Activated CD4-positive, alpha-beta T cell treated with anti-CD3 and anti-CD28 coated beads, Interleukin-2, amount 50 U/mL, for 4 hours (primary cell): Measurements from ENCODE around the gene SSBP2.

Experiments
- DNase-seq, 2 experiments: peaks; one replicate each; pipeline ENCODE4 v3.0.0-alpha.2; 2020

The SSBP2 gene

DNA sequence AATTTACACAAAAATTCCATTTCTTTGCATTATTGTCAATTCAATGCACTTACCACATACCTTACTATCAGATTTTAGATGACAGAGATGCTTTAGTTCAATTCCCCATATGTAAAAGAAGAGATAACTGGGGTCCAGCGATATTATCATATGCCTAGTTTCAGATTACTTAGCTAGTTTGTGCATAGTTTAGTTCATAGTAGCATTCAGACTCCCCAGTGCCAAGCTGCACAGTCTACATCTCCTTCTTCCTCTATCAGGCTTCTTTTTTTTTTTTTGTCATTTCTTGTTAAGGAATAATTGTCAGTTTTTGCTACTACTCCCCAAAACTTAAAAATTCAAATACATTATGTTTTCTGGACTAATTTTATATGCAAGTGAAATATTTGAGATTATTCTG, 175.0 kb downstream of the SSBP2 start:
- no peak for DNase-seq

GRCh38 chr5:81572201-81572600, 178.7 kb downstream of the SSBP2 start:
- DNase-seq = no peak

DNA sequence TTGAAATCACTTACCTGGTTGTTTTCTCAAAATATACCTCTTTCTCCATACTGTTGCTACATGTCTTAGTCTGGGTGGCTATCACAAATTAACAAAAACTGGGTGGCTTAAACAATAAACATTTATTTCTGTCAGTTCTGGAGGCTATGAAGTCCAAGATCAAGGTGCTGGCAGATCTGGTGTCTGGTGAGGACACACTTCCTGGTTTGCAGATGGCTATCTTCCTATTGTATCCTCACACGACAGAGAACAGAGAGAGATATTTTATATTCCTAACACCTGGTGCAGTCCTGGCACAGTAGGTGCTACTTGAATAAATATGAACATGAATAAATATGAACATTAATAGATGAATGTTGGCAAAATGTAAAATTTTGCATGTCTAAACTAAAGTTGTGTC, 192.7 kb downstream of the SSBP2 start:
- DNase-seq = no peak

DNA sequence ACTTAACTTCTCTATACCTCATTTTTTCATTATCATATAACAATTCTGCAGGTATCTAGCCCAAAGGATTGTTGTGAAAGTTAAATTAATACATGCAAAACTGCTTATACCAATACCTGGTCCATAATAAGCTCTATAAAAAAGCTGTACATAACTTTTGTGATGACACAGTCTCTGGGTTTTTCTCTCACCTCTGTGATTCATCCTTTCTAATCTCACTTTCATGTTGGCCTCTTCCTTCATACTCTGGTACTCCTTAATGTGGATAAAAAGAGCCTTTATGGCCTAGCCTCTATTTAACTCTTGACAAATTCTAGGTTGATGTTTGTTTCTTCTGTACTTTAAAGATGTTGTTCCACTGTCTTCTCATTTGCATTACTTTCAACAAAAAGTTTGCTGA, 194.1 kb downstream of the SSBP2 start:
- no peak for DNase-seq

DNA sequence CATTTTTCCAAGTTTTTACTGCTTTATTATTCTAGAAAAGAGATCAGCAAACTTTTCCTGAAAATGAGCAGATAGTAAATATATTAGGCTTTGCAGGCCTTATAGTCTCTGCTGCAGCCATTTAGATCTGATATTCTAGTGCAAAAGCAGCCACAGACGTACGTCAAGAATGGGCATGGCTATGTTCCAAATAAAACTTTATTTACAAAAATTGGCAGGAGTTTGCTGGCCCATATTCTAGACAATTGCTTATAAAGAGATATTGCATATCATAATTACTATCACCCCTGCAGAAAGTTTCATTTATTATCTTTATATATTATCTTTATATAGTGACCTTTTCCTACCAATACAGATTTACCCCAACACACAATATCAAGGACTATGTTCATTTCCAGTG, 195.0 kb downstream of the SSBP2 start:
- no peak for DNase-seq

DNA sequence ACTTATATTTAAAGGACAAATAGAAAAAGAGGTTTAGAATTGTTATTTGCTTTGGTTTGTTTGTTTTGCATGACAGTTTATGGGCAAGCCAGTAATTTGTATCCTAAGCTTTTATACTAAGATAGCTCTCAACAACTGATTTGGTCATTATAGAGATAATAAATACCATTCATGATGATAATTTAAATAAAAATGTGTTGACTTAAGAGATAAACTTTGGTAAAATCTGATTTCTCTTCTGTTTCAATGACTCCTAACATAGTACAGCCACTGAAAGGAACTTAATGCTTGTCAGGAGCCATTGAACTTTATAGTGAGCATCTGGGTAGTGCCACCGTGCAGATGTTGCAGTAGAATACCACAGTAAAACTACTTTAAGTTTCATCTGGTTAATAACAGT, 196.2 kb downstream of the SSBP2 start:
- DNase-seq = no peak

- no peak for DNase-seq
Measured at GRCh38 chr5:81553567-81554212, 197.2 kb downstream of the SSBP2 start.

DNA sequence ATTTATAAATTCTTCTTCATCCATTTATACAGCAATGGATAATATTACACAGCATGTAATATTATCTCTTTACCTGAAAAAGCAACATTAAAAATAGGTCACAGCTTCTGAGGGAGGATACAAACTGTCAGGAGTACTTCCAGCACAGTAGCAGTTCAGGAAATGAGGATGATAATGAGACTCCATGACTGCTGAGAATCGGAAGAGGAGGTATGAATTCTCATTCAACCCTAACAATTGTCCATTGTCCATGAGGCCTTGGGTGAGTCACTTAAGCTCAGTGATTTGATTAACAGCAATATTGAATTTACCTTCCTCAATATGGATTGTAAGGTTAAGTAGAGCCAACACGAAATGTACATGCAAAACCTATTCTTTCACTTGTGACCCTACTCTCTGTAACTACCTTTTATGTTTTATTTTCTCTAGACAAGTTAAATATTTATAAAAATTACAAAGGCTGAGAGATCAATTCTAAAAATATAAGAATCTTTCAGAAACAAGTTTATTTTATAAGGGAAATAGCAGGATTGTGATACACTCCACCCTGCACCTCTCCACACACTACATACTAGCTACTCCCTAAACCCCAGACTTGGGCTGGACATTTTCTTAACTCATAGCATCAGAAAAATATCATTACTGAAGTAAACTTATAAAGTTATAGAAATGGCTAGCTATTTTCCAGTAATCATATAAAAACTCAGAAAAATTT, 197.9 kb downstream of the SSBP2 start:
- DNase-seq = no peak

DNA sequence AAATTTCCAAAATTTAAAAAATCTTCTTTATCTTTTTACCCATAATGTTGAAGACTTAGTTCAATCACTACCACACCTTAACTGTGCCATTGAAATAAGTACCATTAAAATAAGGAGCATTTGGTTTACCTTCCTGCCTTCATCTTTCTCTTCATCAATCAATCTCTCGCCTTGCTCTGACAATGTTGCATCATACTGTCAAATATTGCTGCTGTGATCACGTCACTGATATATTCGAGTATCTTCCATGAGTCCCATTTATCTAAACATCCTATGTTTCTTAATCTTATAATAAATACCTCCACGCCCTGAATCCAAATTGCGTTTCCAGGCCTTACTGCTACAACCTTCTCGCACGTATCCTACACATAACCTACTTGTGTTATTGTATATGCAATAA, 201.8 kb downstream of the SSBP2 start:
- no peak for DNase-seq

GRCh38 chr5:81547001-81547400, 203.9 kb downstream of the SSBP2 start:
- DNase-seq = no peak

DNA sequence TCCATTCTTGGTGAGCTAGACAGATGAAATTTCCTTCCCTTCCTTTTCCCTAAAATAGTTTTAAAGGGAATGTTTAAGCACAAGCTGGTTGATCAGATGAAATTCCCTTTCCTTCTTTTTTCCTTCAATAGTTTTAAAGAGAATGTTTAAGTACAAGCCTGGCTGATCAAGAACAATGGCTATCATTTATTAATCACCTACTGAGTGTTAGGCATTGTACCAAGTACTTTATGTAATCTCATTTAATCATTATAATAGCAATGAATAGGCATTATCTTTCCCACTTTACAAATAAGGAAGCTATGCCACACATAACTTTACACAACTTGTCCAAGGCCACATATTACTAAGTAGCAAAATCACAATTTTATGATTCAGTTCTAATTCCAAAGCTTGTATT, 205.0 kb downstream of the SSBP2 start:
- no peak for DNase-seq

GRCh38 chr5:81544351-81545018, 206.4 kb downstream of the SSBP2 start:
- no peak for DNase-seq

DNA sequence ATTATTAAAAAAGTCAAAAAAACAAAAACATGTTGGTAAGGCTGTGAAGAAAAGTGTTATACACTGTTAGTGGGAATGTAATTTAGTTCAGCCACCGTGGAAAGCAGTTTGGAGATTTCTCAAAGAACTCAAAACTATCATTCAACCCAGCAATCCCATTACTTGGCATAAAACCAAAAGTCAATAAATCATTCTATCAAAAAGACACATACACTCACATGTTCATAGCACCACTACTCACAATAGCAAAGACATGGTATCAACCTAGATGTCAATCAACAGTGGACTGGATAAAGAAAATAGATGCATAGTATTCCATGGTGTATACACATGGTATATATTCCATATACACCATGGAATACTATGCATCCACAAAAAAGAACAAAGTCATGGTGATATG, 208.7 kb downstream of the SSBP2 start:
- no peak for DNase-seq

GRCh38 chr5:81537905-81538547, 212.9 kb downstream of the SSBP2 start:
- no peak for DNase-seq

DNA sequence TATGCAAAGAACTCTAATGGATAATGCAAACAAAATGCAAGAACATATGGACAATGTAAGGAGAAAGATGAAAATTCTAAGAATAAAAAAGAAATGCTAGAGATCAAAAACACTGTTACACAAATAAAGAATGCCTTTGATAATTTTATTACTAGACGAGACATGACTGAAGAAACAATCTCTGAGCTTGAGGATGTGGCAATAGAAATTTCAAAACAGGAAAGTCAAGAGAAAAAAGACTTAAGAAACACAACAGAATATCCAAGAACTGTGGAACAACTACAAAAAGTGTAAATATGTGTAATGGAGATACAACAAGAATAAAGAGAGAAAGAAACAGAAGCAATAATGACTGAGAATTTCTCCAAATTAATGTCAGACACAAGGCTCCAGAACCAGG, 216.5 kb downstream of the SSBP2 start:
- DNase-seq = no peak

DNA sequence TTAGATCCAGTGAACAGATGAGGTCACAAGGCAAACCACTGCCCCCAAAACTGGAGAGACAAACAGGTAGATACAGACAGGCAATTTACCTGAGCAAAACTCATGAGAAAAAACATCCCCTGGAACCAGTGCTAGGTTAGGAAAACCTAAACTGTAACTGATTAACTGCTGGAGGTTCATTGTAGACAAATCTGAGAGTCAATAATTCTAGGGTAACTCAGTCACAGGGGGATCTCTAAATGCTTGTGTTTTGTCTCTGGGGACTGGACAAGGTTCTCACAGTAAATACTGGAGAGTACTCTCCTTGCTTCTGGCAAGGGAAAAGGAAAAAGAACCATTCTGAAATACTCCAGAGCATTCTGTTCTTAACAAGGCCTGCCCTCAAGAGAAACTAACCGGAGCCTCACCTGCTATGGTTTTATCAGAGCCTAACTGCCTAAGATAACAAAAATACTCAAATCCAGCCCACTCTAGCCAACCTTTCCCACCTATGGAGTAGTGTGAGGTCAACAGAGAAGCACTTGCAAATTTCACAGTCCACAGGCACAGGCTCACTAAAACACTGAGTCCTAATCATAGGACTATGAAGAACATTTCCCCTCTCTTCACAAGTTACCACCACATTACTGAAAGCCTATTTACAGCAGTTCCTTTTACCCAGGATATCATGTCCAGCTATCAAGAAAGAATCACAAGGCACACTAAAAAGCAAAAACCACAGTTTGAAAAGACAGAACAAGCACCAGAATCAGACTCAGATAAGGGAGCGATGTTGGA, 217.1 kb downstream of the SSBP2 start:
- no peak for DNase-seq

DNA sequence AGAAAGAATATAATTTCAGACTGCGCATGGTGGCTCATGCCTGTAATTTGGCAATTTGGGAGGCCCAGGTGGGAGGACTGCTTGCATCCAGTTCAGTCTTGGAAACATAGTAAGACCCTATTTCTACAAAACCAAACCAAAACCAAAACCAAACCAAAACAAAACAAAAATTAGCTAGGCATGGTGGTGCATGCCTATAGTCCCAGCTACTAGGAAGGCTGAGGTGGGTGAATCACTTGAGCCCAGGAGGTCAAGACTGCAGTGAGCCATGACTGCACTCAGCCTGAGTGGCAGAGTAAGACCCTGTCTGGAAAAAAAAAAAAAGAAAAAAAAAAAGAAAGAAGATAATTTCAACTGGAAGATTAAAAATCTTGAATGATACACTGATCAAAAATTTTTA, 220.0 kb downstream of the SSBP2 start:
- no peak for DNase-seq

GRCh38 chr5:81525690-81526089, 225.2 kb downstream of the SSBP2 start:
- no peak for DNase-seq

GRCh38 chr5:81524015-81524414, 226.9 kb downstream of the SSBP2 start:
- DNase-seq = no peak

GRCh38 chr5:81522571-81522970, 228.3 kb downstream of the SSBP2 start:
- DNase-seq = no peak

DNA sequence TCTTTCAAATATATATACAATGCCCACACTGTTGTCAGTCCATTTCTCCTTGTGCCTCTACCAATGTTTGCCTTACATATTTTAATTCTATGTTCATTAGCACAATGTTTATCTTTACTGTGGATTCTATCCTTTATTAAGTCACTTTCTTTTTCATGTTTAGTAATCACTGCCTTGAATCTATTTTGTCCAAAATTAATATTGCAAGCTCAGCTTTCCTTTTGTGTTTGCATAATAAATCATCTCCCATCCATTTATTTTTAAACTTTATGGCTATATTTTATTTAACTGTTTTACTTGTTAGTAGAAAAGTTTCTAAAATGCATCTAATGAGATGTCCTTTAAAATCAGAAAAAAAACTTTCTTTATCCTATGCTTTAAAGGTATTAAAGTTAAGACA, 230.1 kb downstream of the SSBP2 start:
- DNase-seq = no peak

DNA sequence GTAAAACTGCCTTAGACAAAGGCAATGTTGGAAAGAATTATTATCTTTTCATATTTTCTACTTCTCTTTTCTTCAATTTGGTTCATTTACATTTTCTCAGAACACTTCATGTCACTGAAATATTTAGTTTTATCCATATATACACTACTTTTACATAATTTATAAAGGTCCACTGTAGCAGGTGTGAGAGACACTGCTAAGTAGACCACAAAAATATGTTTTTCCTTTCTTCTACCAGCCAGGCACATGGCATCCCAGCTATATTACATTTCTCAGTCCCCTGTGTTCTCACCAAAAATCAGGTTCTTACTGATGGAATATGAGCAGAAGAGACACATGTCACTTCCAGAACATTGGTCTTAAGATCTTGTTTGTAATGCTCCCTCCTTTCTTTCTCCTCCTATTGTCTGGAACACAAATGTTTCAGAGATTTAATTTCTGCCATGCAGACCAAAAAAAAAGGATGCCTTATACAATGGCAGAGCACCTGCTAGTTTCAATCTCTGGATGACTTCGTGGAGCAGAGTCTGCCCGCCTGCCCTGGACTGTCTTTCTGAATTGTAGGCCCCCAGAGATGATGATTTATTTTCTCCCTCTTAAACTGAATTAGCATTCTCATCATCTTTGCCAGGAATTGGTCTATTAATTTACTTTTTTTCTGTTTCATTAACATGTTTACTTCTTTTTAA, 231.5 kb downstream of the SSBP2 start:
- DNase-seq = no peak
